H1 (cell line): ENCODE results near the gene ENPP1. TPM values are rescaled to one million over a fixed set of nuclear protein-coding genes. Genes with fewer than 3 reads are reported as not detected.

Experiments used
- CTCF ChIA-PET: fragments of 300-600 bp; sonication (Branson Sonifier 250); formaldehyde crosslinking; loops from one replicate; lab custom pipeline; 2021; ENCODE audit not compliant: partially characterized antibody; lab: Charles Lee
- POLR2A ChIA-PET: fragments of 300-600 bp; sonication (Branson Sonifier 250); formaldehyde crosslinking; loops from one replicate; lab custom pipeline; 2021; ENCODE audit warnings: inconsistent platforms; ENCODE audit not compliant: partially characterized antibody; lab: Charles Lee
- DNase-seq, 2 experiments: peaks; one replicate each; pipeline versions ENCODE4 v3.0.0 to v3.0.0-alpha.2; 2010 to 2022; ENCODE audit warnings: low spot score in 2 of 2, low read depth in 1 of 2, mixed read lengths in 1 of 2
- FAIRE-seq: peaks from 2 replicates; lab custom pipeline; 2011; peaks lifted over from hg19 to GRCh38; lab: Jason Lieb, UNC
- H2AFZ ChIP-seq: 2 replicates; pipeline ENCODE4 v1.8.1; 2012; ENCODE audit warnings: low read length, inconsistent platforms
- H2AK5ac ChIP-seq: 2 replicates; pipeline ENCODE4 v1.6.1; 2013; ENCODE audit warnings: low read depth, low read length
- H2BK120ac ChIP-seq: replicated peaks from 2 replicates; pipeline ENCODE3; 2013; ENCODE audit warnings: low read depth, low read length, inconsistent platforms
- H2BK12ac ChIP-seq: 2 replicates; pipeline ENCODE4 v1.6.1; 2013; ENCODE audit warnings: low read depth, low read length
- H2BK15ac ChIP-seq: 2 replicates; pipeline ENCODE4 v1.6.1; 2013; ENCODE audit warnings: low read length
- H2BK20ac ChIP-seq: 2 replicates; pipeline ENCODE4 v1.6.1; 2013; ENCODE audit warnings: low read length
- H2BK5ac ChIP-seq: 2 replicates; pipeline ENCODE4 v1.6.1; 2013; ENCODE audit warnings: low read depth, low read length
- H3K14ac ChIP-seq: 2 replicates; pipeline ENCODE4 v1.6.1; 2013; ENCODE audit warnings: inconsistent platforms; ENCODE audit not compliant: insufficient read length
- H3K18ac ChIP-seq: 2 replicates; pipeline ENCODE4 v1.6.1; 2013; ENCODE audit warnings: low read length; ENCODE audit errors: extremely low read depth
- H3K23ac ChIP-seq: 2 replicates; pipeline ENCODE4 v1.6.1; 2013; ENCODE audit warnings: inconsistent platforms; ENCODE audit not compliant: insufficient read length
- H3K23me2 ChIP-seq: 2 replicates; pipeline ENCODE4 v1.6.1; 2013; ENCODE audit warnings: low read depth, low read length
- H3K27ac ChIP-seq: 2 replicates; pipeline ENCODE4 v1.6.1; 2011; ENCODE audit warnings: low read depth, low read length, inconsistent platforms
- H3K27me3 ChIP-seq, 4 experiments: replicated peaks in 1 of 4; 1 replicate in 1 of 4; 2 replicates in 3 of 4; pipeline versions ENCODE4 v1.6.1 to v1.8.1; 2011 to 2013; ENCODE audit warnings: low read length in 3 of 4, mild to moderate bottlenecking in 3 of 4, inconsistent platforms in 2 of 4, mixed read lengths in 2 of 4, moderate library complexity in 1 of 4; ENCODE audit not compliant: control insufficient read depth in 3 of 4, insufficient read depth in 3 of 4; ENCODE audit errors: extremely low read depth in 1 of 4
- H3K36me3 ChIP-seq, 4 experiments: 2 replicates each; pipeline versions ENCODE4 v1.6.1 to v1.8.1; 2011 to 2013; ENCODE audit warnings: mild to moderate bottlenecking in 4 of 4, low read length in 3 of 4, moderate library complexity in 2 of 4, control low read depth in 1 of 4, inconsistent platforms in 1 of 4; ENCODE audit not compliant: insufficient read depth in 4 of 4, control insufficient read depth in 2 of 4
- H3K4ac ChIP-seq: replicated peaks from 2 replicates; pipeline ENCODE3; 2013; ENCODE audit warnings: low read length, low read depth, mixed read lengths, inconsistent platforms; ENCODE audit not compliant: insufficient read length
- H3K4me1 ChIP-seq, 4 experiments: replicated peaks in 1 of 4; 1 replicate in 1 of 4; 2 replicates in 3 of 4; pipeline versions ENCODE4 v1.6.1 to v1.8.1; 2011 to 2013; ENCODE audit warnings: low read length in 3 of 4, inconsistent platforms in 2 of 4, mixed read lengths in 1 of 4; ENCODE audit not compliant: insufficient read depth in 4 of 4, control insufficient read depth in 3 of 4
- H3K4me2 ChIP-seq, 2 experiments: 2 replicates each; pipeline versions ENCODE4 v1.6.1 to v1.8.1; 2011 to 2013; ENCODE audit warnings: low read depth in 2 of 2, low read length in 2 of 2, control low read depth in 1 of 2, inconsistent platforms in 1 of 2, mild to moderate bottlenecking in 1 of 2; ENCODE audit not compliant: insufficient read depth in 1 of 2
- H3K4me3 ChIP-seq, 4 experiments: fragments of 200-600, 300-600 bp in 1 of 4; sonication (generic), shearing (Covaris generic), sonication (Bioruptor Twin) in 1 of 4; 2 replicates each; pipeline versions ENCODE4 v1.5.1 to v1.8.1; 2011 to 2016; ENCODE audit warnings: low read length in 4 of 4, low read depth in 3 of 4, control low read depth in 2 of 4, inconsistent platforms in 2 of 4, mild to moderate bottlenecking in 2 of 4, mixed read lengths in 1 of 4, moderate library complexity in 1 of 4; ENCODE audit not compliant: insufficient read depth in 2 of 4; ENCODE audit errors: extremely low read depth in 1 of 4
- H3K56ac ChIP-seq: replicated peaks from 2 replicates; pipeline ENCODE3; 2013; ENCODE audit warnings: low read depth, mild to moderate bottlenecking, mixed read lengths, low read length, inconsistent platforms; ENCODE audit not compliant: insufficient read length
- H3K79me1 ChIP-seq: 2 replicates; pipeline ENCODE4 v1.6.1; 2013; ENCODE audit warnings: low read depth, low read length, control low read depth
- H3K79me2 ChIP-seq, 2 experiments: 2 replicates each; pipeline versions ENCODE4 v1.6.1 to v1.8.1; 2012 to 2013; ENCODE audit warnings: low read length in 2 of 2, mild to moderate bottlenecking in 2 of 2, inconsistent platforms in 1 of 2; ENCODE audit not compliant: insufficient read depth in 2 of 2, control insufficient read depth in 1 of 2
- H3K9ac ChIP-seq, 4 experiments: replicated peaks in 1 of 4; 1 replicate in 1 of 4; 2 replicates in 3 of 4; pipeline versions ENCODE4 v1.6.1 to v1.8.1; 2011 to 2013; ENCODE audit warnings: low read depth in 3 of 4, low read length in 3 of 4, control low read depth in 2 of 4, mild to moderate bottlenecking in 2 of 4, moderate library complexity in 2 of 4, inconsistent platforms in 1 of 4; ENCODE audit errors: extremely low read depth in 1 of 4
- H3K9me3 ChIP-seq, 2 experiments: 2 replicates each; pipeline versions ENCODE4 v1.6.1 to v1.8.1; 2012 to 2013; ENCODE audit warnings: mild to moderate bottlenecking in 2 of 2, moderate library complexity in 2 of 2, control low read depth in 1 of 2, inconsistent platforms in 1 of 2, low read depth in 1 of 2, low read length in 1 of 2, mixed read lengths in 1 of 2; ENCODE audit not compliant: insufficient read depth in 2 of 2
- H4K20me1 ChIP-seq, 2 experiments: replicated peaks in 1 of 2; 2 replicates each; pipeline versions ENCODE3 to v1.8.1; 2011 to 2013; ENCODE audit warnings: inconsistent platforms in 2 of 2, low read length in 2 of 2, mild to moderate bottlenecking in 1 of 2; ENCODE audit not compliant: insufficient read depth in 2 of 2, control insufficient read depth in 1 of 2
- H4K5ac ChIP-seq: 2 replicates; pipeline ENCODE4 v1.6.1; 2013; ENCODE audit warnings: low read length, low read depth, mixed read lengths, inconsistent platforms; ENCODE audit not compliant: insufficient read length
- H4K8ac ChIP-seq: 2 replicates; pipeline ENCODE4 v1.8.0; 2013; ENCODE audit warnings: mild to moderate bottlenecking, moderate library complexity, low read length, inconsistent platforms; ENCODE audit not compliant: insufficient read depth; ENCODE audit errors: extremely low read depth
- H4K91ac ChIP-seq: replicated peaks from 2 replicates; pipeline ENCODE3; 2013; ENCODE audit warnings: low read length, mixed read lengths, inconsistent platforms; ENCODE audit not compliant: insufficient read length
- ATF3 ChIP-seq: IDR thresholded peaks from 2 replicates; pipeline ENCODE4 v1.6.1; 2011; ENCODE audit warnings: low read depth, mild to moderate bottlenecking, low read length; ENCODE audit not compliant: insufficient read depth
- CBX8 ChIP-seq: fragments of 300-800, 300-1000 bp; sonication (generic); IDR thresholded peaks from 2 replicates; pipeline ENCODE4 v1.7.1; 2016; ENCODE audit warnings: low read depth, low read length, borderline replicate concordance
- CTCF ChIP-seq, 3 experiments: IDR thresholded peaks; 1 replicate in 2 of 3; 2 replicates in 1 of 3; pipeline versions ENCODE4 v1.5.1 to v1.6.1; 2011; ENCODE audit warnings: low read length in 3 of 3, mild to moderate bottlenecking in 3 of 3, inconsistent platforms in 2 of 3, low read depth in 1 of 3, moderate library complexity in 1 of 3; ENCODE audit not compliant: insufficient read depth in 1 of 3; ENCODE audit errors: control extremely low read depth in 1 of 3
- FOSL1 ChIP-seq: IDR thresholded peaks from 2 replicates; pipeline ENCODE4 v1.6.1; 2011; ENCODE audit warnings: mild to moderate bottlenecking, low read depth, low read length, moderate library complexity; ENCODE audit not compliant: insufficient read depth
- POLR2AphosphoS5 ChIP-seq: IDR thresholded peaks from 2 replicates; pipeline ENCODE4 v1.6.1; 2011; ENCODE audit warnings: low read depth, low read length
- SIX5 ChIP-seq: IDR thresholded peaks from 2 replicates; pipeline ENCODE4 v1.6.1; 2011; ENCODE audit warnings: mild to moderate bottlenecking, low read depth, low read length
- SP1 ChIP-seq: IDR thresholded peaks from 2 replicates; pipeline ENCODE4 v1.6.1; 2011; ENCODE audit warnings: low read depth, low read length
- TBP ChIP-seq: IDR thresholded peaks from 2 replicates; pipeline ENCODE4 v1.6.1; 2011; ENCODE audit warnings: low read depth, low read length, improper control_type of control experiment
- USF2 ChIP-seq: IDR thresholded peaks from 2 replicates; pipeline ENCODE4 v1.6.1; 2011; ENCODE audit warnings: low read length, improper control_type of control experiment
- WGBS, 2 experiments: shearing (Covaris generic) in 1 of 2; methylation state at CpG; one replicate each; pipeline versions ENCODE4 v1.1.6 to v1.1.7; 2013 to 2015; ENCODE audit warnings: low lambda C conversion rate in 2 of 2, mixed read lengths in 2 of 2, inconsistent platforms in 1 of 2, low coverage in 1 of 2, missing lambda C conversion rate in 1 of 2; ENCODE audit not compliant: insufficient replicate concordance in 2 of 2, insufficient coverage in 1 of 2, insufficient read length in 1 of 2; ENCODE audit errors: extremely low coverage in 1 of 2, missing lambda C conversion rate in 1 of 2; 5-methylcytosine and 5-hydroxymethylcytosine counted together
- polyA plus RNA-seq, 7 experiments: library from polyadenylated mRNA; depleted of rRNA in 3 of 7; stranded (reverse) in 5 of 7; unstranded in 2 of 7; fragments of >200 nt in 5 of 7; fragments of 200-250 nt in 2 of 7; gene quantifications; 1 replicate in 5 of 7; 2 replicates in 1 of 7; 4 replicates in 1 of 7; pipeline versions ENCODE4 v1.2.1 to v1.2.3, GENCODE V29; 2011 to 2013; ENCODE audit warnings: missing spikeins in 2 of 7, mixed read lengths in 2 of 7
- total RNA-seq: library from RNA; stranded (reverse); fragmentation: NEBNext Ultra II Directional; extraction: Animal tissue kit (Norgen Biotek cat#: 25700); gene quantifications from 2 replicates; pipeline ENCODE4 v1.2.1, GENCODE V29; 2021

ENPP1 gene
- total and polyA plus RNA-seq, 2 of the 8 experiments (the other 6 are each of a cell fraction or from before 2014, with no cell fraction given): 10.1 to 39.1 TPM

GRCh38 chr6:131813991-131814390 lies 6.2 kb downstream of the ENPP1 start:
- CTCF ChIA-PET: interaction anchor here (0.6 to 1.4 kb wide), 9 partner anchors 10 to 631 kb away, joined by 3 to 7 read pairs (median 3); no protein-coding TSS in a partner anchor
- no peak for TF ChIP-seq SP1
- no peak for TF ChIP-seq TBP
- TF ChIP-seq CBX8: no peak
- no peak for TF ChIP-seq FOSL1
- no peak for TF ChIP-seq ATF3
- no peak for TF ChIP-seq POLR2AphosphoS5
- TF ChIP-seq SIX5: no peak
- no peak for TF ChIP-seq CTCF (IDR thresholded peaks at IDR 0.05; ENCODE audit: control extremely low read depth in 1 of 3, insufficient read depth in 1 of 3, low read depth in 1 of 3, low read length in 3 of 3)
- no peak for TF ChIP-seq USF2
- TF ChIP-seq, all 59 proteins: peak for 0
- Histone ChIP-seq H3K27ac (no peak overlapping the region), H3K23me2 (no peaks in the 10 kb centered on the region), H3K79me1 (0 out of 2 replicates have a peak, but pooled peaks cover 2% of the 10 kb centered on the region), H3K4me3 (no peak overlapping the region), H4K20me1 (peaks cover 0 to 3% of the 10 kb centered on the region in 2 experiments), H2BK120ac (no peak overlapping the region), H3K4ac (no peak overlapping the region), H3K36me3 (no peaks in the 10 kb centered on the region), H3K23ac (no peak overlapping the region), H3K9ac (no peak overlapping the region), H2BK20ac (no peak overlapping the region), H2BK12ac (no peak overlapping the region), H3K4me1 (peaks cover 0 to 5% (median 0%) of the 10 kb centered on the region in 4 experiments; a peak in 1 of 7 replicates), H4K5ac (no peak overlapping the region), H4K91ac (no peak overlapping the region), H3K79me2 (peaks cover 0 to 57% of the 10 kb centered on the region in 2 experiments; a peak in 2 of 4 replicates), H3K56ac (no peak overlapping the region), H3K9me3 (no peaks in the 10 kb centered on the region), H2AK5ac (no peak overlapping the region), H2AFZ (no peak overlapping the region), H3K14ac (no peak overlapping the region), H3K4me2 (no peak overlapping the region), H2BK5ac (no peak overlapping the region), H3K18ac (no peak overlapping the region), H2BK15ac (no peak overlapping the region), H3K27me3 (no peaks in the 10 kb centered on the region), H4K8ac (no peak overlapping the region)
- DNase-seq: no peak
- 86% methylated on average over 3 of the region's 3 CpGs; no CpG with 5 or more reads in 1 of the 2 experiments for WGBS, 2 experiments
- POLR2A ChIA-PET: interaction anchor here (0.8 to 1.5 kb wide), 3 partner anchors 12 to 101 kb away, joined by 3 read pairs; no protein-coding TSS in a partner anchor
- no peak for FAIRE-seq
